Measurements from ENCODE around the gene TMA7.
"Not testable (repeated sequence)": the region's sequence is repeated elsewhere in the genome, so short reads cannot be mapped to it uniquely, and the experiment has no call there.

TMA7 gene

GRCh38 chr3:48439820-48440589 lies at the start of gene TMA7, which contains the start of gene CCDC51:
Gene TMA7 (plus strand): TSS chr3:48440257. CDS start chr3:48440297, 40 bp downstream.
Gene CCDC51 (minus strand): TSS chr3:48440119. CDS start chr3:48435128, 4,991 bp downstream.
- peak; percentile 87 for DNase-seq

- DNase-seq, result no peak
These were observed 45.7 kb upstream of the TMA7 start for GRCh38 chr3:48394391-48394790.

GRCh38 chr3:48395714-48396113 lies 44.3 kb upstream of the TMA7 start:
- no peak for DNase-seq

GRCh38 chr3:48397767-48398681 lies 42.0 kb upstream of the TMA7 start:
- no peak for DNase-seq

- no peak for DNase-seq
These were observed 41.2 kb upstream of the TMA7 start for GRCh38 chr3:48398701-48399386.

- no peak for DNase-seq
These were observed 40.5 kb upstream of the TMA7 start for GRCh38 chr3:48399387-48400172.

GRCh38 chr3:48400824-48401433 lies 39.1 kb upstream of the TMA7 start:
- DNase-seq, result no peak

GRCh38 chr3:48401434-48401901 lies 38.6 kb upstream of the TMA7 start:
- DNase-seq, result not testable (repeated sequence)

- no peak for DNase-seq
These were observed 37.8 kb upstream of the TMA7 start for GRCh38 chr3:48402281-48402732.

- DNase-seq, result no peak
These were observed 37.1 kb upstream of the TMA7 start for GRCh38 chr3:48402907-48403306.

GRCh38 chr3:48403533-48404439 lies 36.3 kb upstream of the TMA7 start:
- no peak for DNase-seq

- DNase-seq, result no peak
These were observed 35.4 kb upstream of the TMA7 start for GRCh38 chr3:48404440-48405342.

GRCh38 chr3:48405343-48405881 lies 34.6 kb upstream of the TMA7 start:
- DNase-seq, result no peak

GRCh38 chr3:48405971-48406370 lies 34.1 kb upstream of the TMA7 start:
- DNase-seq, result no peak

- no peak for DNase-seq
These were observed 33.3 kb upstream of the TMA7 start for GRCh38 chr3:48406443-48407431.

- no peak for DNase-seq
These were observed 32.4 kb upstream of the TMA7 start for GRCh38 chr3:48407542-48408099.

- no peak for DNase-seq
These were observed 31.2 kb upstream of the TMA7 start for GRCh38 chr3:48408823-48409281.

Data from cortex of kidney (tissue), 1 donor.